WTC11 (cell line): ENCODE measurements around the gene KRT86.

Experiments used
- CBFB ChIP-seq: sonication (generic); formaldehyde crosslinking; IDR thresholded peaks from 2 replicates; pipeline ENCODE4 v1.8.1; 2022; ENCODE audit warnings: mild to moderate bottlenecking, low read depth, missing genetic modification reagents
- CREB1 ChIP-seq: sonication (generic); formaldehyde crosslinking; IDR thresholded peaks from 2 replicates; pipeline ENCODE4 v1.8.0; 2023; ENCODE audit warnings: mild to moderate bottlenecking, missing genetic modification reagents
- ETV6 ChIP-seq: sonication (generic); formaldehyde crosslinking; IDR thresholded peaks from 2 replicates; pipeline ENCODE4 v1.8.1; 2022; ENCODE audit warnings: mild to moderate bottlenecking, missing genetic modification reagents
- JUN ChIP-seq: sonication (generic); formaldehyde crosslinking; IDR thresholded peaks from 2 replicates; pipeline ENCODE4 v1.8.0; 2023; ENCODE audit warnings: mild to moderate bottlenecking, missing genetic modification reagents
- KAT7 ChIP-seq: sonication (generic); formaldehyde crosslinking; IDR thresholded peaks from 2 replicates; pipeline ENCODE4 v1.8.1; 2023; ENCODE audit warnings: missing genetic modification reagents, mild to moderate bottlenecking, borderline replicate concordance
- NFYB ChIP-seq: sonication (generic); formaldehyde crosslinking; conservative IDR thresholded peaks from 2 replicates; pipeline ENCODE4 v1.8.0; 2022; ENCODE audit warnings: low read depth, missing genetic modification reagents
- RELA ChIP-seq: sonication (generic); formaldehyde crosslinking; IDR thresholded peaks from 2 replicates; pipeline ENCODE4 v1.8.1; 2022; ENCODE audit warnings: missing genetic modification reagents, mild to moderate bottlenecking, borderline replicate concordance
- TEAD4 ChIP-seq: sonication (generic); formaldehyde crosslinking; IDR thresholded peaks from 2 replicates; pipeline ENCODE4 v1.8.0; 2022; ENCODE audit warnings: mild to moderate bottlenecking, missing genetic modification reagents
- TF ChIP-seq, protein P1 (sequence below): fragments of 200-600 bp; IDR thresholded peaks from 2 replicates; pipeline ENCODE4 v1.8.0; 2022; ENCODE audit warnings: antibody characterized with exemption
- TF ChIP-seq, protein P2 (sequence below): sonication (generic); formaldehyde crosslinking; IDR thresholded peaks from 2 replicates; pipeline ENCODE4 v1.8.0; 2023; ENCODE audit warnings: missing genetic modification reagents, mild to moderate bottlenecking, borderline replicate concordance
- TF ChIP-seq, protein P3 (sequence below): sonication (generic); formaldehyde crosslinking; IDR thresholded peaks from 2 replicates; pipeline ENCODE4 v1.8.1; 2023; ENCODE audit warnings: mild to moderate bottlenecking, missing genetic modification reagents, moderate library complexity
- TF ChIP-seq, protein P4 (sequence below): sonication (generic); formaldehyde crosslinking; IDR thresholded peaks from 2 replicates; pipeline ENCODE4 v1.8.1; 2022; ENCODE audit warnings: low read depth, mild to moderate bottlenecking, moderate library complexity, missing genetic modification reagents, borderline replicate concordance
- TF ChIP-seq, protein P5 (sequence below): sonication (generic); formaldehyde crosslinking; IDR thresholded peaks from 2 replicates; pipeline ENCODE4 v1.8.1; 2022; ENCODE audit warnings: mild to moderate bottlenecking, moderate library complexity, missing genetic modification reagents

DNA sequence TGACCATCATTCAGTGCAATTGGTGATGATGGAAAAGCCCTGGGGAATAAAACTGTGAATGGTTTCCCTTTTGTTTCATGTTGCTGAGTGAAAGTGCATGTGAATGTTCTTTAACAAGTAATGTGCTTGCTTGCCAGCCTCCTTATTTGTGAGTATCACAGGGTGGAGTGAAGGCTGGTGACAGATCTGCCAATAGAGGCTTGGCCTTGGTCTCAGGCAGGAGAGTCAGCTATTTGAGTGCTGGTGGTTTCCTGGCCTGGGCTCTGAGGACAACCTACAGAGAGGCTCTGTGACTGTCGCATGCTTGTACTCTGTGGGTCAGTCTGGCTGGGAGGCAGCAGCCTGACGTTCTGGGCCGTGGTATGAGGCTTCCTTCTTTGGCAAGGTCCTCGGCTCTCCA is 72.1 kb downstream of the KRT86 start:
- TF ChIP-seq, protein P1, sequence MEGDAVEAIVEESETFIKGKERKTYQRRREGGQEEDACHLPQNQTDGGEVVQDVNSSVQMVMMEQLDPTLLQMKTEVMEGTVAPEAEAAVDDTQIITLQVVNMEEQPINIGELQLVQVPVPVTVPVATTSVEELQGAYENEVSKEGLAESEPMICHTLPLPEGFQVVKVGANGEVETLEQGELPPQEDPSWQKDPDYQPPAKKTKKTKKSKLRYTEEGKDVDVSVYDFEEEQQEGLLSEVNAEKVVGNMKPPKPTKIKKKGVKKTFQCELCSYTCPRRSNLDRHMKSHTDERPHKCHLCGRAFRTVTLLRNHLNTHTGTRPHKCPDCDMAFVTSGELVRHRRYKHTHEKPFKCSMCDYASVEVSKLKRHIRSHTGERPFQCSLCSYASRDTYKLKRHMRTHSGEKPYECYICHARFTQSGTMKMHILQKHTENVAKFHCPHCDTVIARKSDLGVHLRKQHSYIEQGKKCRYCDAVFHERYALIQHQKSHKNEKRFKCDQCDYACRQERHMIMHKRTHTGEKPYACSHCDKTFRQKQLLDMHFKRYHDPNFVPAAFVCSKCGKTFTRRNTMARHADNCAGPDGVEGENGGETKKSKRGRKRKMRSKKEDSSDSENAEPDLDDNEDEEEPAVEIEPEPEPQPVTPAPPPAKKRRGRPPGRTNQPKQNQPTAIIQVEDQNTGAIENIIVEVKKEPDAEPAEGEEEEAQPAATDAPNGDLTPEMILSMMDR: no peak
- no peak for TF ChIP-seq TEAD4 (CRISPR knock-in tag)
- TF ChIP-seq JUN: no peak
- no peak for TF ChIP-seq RELA (CRISPR knock-in tag)
- TF ChIP-seq, protein P2, sequence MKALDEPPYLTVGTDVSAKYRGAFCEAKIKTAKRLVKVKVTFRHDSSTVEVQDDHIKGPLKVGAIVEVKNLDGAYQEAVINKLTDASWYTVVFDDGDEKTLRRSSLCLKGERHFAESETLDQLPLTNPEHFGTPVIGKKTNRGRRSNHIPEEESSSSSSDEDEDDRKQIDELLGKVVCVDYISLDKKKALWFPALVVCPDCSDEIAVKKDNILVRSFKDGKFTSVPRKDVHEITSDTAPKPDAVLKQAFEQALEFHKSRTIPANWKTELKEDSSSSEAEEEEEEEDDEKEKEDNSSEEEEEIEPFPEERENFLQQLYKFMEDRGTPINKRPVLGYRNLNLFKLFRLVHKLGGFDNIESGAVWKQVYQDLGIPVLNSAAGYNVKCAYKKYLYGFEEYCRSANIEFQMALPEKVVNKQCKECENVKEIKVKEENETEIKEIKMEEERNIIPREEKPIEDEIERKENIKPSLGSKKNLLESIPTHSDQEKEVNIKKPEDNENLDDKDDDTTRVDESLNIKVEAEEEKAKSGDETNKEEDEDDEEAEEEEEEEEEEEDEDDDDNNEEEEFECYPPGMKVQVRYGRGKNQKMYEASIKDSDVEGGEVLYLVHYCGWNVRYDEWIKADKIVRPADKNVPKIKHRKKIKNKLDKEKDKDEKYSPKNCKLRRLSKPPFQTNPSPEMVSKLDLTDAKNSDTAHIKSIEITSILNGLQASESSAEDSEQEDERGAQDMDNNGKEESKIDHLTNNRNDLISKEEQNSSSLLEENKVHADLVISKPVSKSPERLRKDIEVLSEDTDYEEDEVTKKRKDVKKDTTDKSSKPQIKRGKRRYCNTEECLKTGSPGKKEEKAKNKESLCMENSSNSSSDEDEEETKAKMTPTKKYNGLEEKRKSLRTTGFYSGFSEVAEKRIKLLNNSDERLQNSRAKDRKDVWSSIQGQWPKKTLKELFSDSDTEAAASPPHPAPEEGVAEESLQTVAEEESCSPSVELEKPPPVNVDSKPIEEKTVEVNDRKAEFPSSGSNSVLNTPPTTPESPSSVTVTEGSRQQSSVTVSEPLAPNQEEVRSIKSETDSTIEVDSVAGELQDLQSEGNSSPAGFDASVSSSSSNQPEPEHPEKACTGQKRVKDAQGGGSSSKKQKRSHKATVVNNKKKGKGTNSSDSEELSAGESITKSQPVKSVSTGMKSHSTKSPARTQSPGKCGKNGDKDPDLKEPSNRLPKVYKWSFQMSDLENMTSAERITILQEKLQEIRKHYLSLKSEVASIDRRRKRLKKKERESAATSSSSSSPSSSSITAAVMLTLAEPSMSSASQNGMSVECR: no peak
- no peak for TF ChIP-seq CBFB (CRISPR knock-in tag)
- no peak for TF ChIP-seq ETV6 (CRISPR knock-in tag)
- TF ChIP-seq, protein P3, sequence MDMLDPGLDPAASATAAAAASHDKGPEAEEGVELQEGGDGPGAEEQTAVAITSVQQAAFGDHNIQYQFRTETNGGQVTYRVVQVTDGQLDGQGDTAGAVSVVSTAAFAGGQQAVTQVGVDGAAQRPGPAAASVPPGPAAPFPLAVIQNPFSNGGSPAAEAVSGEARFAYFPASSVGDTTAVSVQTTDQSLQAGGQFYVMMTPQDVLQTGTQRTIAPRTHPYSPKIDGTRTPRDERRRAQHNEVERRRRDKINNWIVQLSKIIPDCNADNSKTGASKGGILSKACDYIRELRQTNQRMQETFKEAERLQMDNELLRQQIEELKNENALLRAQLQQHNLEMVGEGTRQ (CRISPR knock-in tag): no peak
- TF ChIP-seq KAT7: no peak
- no peak for TF ChIP-seq NFYB (CRISPR knock-in tag)
- TF ChIP-seq, protein P4, sequence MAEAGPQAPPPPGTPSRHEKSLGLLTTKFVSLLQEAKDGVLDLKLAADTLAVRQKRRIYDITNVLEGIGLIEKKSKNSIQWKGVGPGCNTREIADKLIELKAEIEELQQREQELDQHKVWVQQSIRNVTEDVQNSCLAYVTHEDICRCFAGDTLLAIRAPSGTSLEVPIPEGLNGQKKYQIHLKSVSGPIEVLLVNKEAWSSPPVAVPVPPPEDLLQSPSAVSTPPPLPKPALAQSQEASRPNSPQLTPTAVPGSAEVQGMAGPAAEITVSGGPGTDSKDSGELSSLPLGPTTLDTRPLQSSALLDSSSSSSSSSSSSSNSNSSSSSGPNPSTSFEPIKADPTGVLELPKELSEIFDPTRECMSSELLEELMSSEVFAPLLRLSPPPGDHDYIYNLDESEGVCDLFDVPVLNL (CRISPR knock-in tag): no peak
- no peak for TF ChIP-seq CREB1
- TF ChIP-seq, protein P5, sequence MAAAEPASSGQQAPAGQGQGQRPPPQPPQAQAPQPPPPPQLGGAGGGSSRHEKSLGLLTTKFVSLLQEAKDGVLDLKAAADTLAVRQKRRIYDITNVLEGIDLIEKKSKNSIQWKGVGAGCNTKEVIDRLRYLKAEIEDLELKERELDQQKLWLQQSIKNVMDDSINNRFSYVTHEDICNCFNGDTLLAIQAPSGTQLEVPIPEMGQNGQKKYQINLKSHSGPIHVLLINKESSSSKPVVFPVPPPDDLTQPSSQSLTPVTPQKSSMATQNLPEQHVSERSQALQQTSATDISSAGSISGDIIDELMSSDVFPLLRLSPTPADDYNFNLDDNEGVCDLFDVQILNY: no peak
